Measurements from ENCODE around the gene PCDHB13.

GRCh38 chr5:141186897-141187512 is 26.7 kb upstream of the PCDHB13 start, which contains the start of gene PCDHB9:
- TF ChIP-seq CTCF (conservative IDR thresholded peaks at IDR 0.05; ENCODE audit: low read length) (peak; percentile 96), EZH2phosphoT487 (IDR thresholded peaks at IDR 0.05; ENCODE audit: borderline replicate concordance) (no peak)

Data from Loucy (cell line).